AG09309 (cell line): ENCODE data around the gene HRH3.

Source experiments
- DNase-seq: peaks from one replicate; pipeline ENCODE4 v3.0.0-alpha.2; 2010; ENCODE audit warnings: low read depth
- H3K4me3 ChIP-seq: 2 replicates; pipeline ENCODE4 v1.5.1; 2011; ENCODE audit warnings: mild to moderate bottlenecking, low read depth, low read length, moderate library complexity; ENCODE audit not compliant: control insufficient read depth
- CTCF ChIP-seq: IDR thresholded peaks from 2 replicates; pipeline ENCODE4 v1.5.1; 2011; ENCODE audit warnings: mild to moderate bottlenecking, low read depth, low read length, inconsistent platforms; ENCODE audit not compliant: insufficient read depth, control insufficient read depth; ENCODE audit errors: missing control alignments

Gene HRH3

DNA sequence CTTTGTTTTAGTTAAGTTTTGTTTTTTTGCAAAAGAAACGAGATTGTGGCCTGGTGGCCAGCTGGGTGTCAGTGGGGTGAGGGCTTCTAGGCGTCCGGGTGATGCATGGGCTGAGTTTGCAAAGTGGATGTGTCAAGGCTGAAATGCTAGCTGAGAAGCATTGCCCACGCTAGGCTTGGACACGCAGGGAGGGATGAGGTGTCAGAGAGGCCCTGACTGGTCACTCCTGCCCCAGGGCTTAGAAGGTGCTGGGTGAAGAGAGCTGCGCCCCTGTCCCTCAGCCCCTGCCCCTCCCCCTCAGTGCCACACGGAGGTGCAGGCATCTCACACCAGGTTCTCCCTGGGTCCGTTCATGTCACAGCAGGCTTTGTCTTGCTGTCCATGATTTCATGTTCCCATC is 26.4 kb upstream of the HRH3 start:
- no peak for TF ChIP-seq CTCF
- no peak overlapping the region for H3K4me3 ChIP-seq
- no peak for DNase-seq

- H3K4me3 ChIP-seq = no peak overlapping the region
- DNase-seq = no peak
- no peak for TF ChIP-seq CTCF
Observed at GRCh38 chr20:62245911-62246280, 25.8 kb upstream of the HRH3 start.

DNA sequence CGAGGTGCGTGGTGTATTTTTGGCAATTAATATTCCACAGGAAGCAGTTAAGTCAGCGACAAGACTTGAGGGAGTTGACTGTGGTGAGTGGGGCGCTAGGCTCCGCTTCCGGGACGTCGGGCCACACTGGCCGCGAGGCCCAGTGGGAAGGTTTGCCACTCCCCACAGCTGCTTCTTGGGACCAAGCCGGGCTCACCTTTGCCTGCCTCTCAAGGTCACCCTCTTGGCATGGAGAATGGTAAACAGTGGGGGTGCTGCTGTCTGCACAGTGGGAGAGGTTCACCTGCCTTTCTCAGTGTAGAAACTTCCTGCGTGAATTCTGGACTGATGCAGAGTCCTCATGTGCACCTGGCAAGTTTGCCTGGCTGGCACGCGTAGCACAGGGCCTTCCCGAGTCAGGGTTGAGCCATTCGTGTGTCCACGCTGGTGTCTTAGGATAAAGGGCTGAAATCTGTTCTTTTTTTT is 24.6 kb upstream of the HRH3 start:
- H3K4me3 ChIP-seq = no peak overlapping the region
- TF ChIP-seq CTCF = no peak
- no peak for DNase-seq

DNA sequence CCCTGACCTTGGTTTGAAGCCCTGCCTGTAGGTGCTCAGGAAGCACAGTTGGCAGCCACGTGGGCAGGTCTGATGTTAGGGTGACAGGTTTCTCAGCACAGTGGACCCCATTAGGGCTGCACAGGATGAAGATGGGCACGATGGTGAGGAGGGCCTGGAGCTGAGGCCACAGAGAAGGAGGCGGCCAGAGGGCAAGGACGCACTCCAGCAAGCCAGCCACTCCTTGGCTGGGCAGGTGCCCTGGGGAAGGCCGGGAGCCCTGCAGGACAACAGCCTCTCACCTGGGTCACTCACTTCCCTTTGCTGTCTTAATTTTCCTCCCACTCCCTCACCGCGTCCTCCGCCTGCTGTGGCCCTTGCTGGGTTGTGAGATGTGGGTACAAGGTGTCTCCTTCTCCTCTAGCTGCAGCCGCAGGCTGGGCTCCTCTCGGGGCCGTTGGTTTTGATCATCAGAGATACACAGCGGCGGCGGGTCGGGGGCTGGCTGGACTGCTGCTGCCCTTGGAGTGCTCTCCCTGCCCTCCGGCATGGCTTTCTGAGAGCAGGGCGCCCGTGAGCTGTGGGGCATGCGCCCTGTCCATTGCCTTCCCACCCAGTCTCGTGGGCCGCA is 23.9 kb upstream of the HRH3 start:
- no peak overlapping the region for H3K4me3 ChIP-seq
- no peak for DNase-seq
- TF ChIP-seq CTCF = no peak

GRCh38 chr20:62243106-62243505 is 23.0 kb upstream of the HRH3 start:
- no peak for TF ChIP-seq CTCF
- no peak overlapping the region for H3K4me3 ChIP-seq
- DNase-seq = no peak

DNA sequence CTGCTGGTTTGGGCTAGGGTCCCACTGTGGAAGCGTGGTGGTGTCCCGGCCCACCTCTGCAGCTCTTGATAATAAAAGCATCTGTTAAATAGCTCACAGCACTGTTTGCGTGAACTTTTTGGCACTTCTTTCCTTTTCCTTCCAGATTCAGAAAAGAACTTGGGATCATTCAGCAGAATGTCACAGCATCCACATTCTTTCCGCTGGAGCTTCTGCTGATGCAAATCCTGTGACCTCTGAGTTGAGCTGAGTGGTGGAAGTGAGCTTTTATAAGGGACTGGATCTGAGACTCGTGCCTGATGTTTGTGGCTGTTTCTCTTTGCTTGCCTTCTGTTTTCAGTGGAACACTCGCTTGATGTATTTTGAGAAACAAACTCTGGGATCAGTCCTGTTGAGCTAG is 22.1 kb upstream of the HRH3 start:
- no peak for DNase-seq
- no peak overlapping the region for H3K4me3 ChIP-seq
- no peak for TF ChIP-seq CTCF

- TF ChIP-seq CTCF = no peak
- no peak for DNase-seq
- no peak overlapping the region for H3K4me3 ChIP-seq
Observed at GRCh38 chr20:62241506-62241905, 21.4 kb upstream of the HRH3 start.
